ENCODE data around the gene DEPP1. TPM values are rescaled to one million over a fixed set of nuclear protein-coding genes. Genes with fewer than 3 reads are reported as not detected.

DEPP1 gene
- polyA plus RNA-seq, 4 donors, result 7.2 to 30.0 (median 7.9) TPM

- DNase-seq (ENCODE audit: low read depth in 4 of 4, low spot score in 3 of 4), result no peak
Measured at GRCh38 chr10:44968091-44968490, 10.5 kb downstream of the DEPP1 start.

DNA sequence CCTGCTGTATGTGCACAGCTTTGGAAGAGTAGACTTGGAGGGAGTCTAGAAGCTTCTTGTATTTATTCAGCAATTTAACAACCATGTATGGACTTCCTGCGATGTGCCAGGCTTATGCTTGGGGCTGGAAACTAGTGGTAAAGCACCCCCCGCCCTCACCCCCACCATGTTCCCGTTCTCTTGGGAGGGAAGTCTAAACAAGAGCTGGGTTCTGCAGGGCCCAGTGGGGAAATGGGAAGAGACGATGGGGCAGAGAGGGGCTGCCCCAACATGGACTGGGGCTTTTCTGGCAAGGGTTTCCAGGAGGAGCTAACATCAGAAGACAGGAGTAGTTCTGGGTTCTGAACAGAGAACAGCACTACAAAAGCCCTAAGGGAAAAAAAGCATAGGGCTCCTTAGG, 11.0 kb downstream of the DEPP1 start:
- no peak for DNase-seq (ENCODE audit: low read depth in 4 of 4, low spot score in 3 of 4)

- no peak for DNase-seq (ENCODE audit: low read depth in 4 of 4, low spot score in 3 of 4)
Measured at GRCh38 chr10:44966816-44967509, 11.6 kb downstream of the DEPP1 start.

DNA sequence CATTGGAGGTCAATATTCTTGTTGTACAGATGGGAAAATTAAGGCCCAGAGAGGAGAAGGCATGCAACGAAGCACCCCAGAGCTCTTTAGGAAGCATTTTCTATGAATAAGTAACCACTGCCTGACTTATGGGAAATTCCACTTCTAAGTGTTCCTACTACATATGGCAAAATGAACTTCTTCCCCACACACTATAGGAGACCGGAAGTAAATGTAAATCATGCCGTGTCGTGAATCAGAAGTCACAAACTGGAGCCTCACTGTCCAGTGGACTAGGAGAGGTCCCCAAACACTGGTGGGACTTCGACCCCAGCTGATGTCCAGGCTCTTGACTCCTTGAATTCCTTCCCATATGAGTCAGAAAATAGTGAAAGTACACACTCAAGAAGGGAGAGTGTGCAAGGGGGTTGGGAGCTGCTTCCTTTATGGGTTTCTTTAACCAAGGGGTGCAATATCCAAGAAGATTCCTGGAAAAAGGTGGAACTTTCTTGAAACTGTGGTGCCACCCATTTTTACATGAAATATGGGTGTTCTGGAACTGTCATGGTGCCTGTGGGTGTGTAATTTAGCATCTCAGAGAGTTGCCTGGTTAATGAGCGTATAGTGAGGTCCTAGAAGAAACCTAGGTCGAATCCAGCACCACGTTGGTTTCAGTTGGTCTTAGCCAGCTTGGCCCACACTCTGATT, 12.3 kb downstream of the DEPP1 start:
- DNase-seq (ENCODE audit: low read depth in 4 of 4, low spot score in 3 of 4), result no peak

DNA sequence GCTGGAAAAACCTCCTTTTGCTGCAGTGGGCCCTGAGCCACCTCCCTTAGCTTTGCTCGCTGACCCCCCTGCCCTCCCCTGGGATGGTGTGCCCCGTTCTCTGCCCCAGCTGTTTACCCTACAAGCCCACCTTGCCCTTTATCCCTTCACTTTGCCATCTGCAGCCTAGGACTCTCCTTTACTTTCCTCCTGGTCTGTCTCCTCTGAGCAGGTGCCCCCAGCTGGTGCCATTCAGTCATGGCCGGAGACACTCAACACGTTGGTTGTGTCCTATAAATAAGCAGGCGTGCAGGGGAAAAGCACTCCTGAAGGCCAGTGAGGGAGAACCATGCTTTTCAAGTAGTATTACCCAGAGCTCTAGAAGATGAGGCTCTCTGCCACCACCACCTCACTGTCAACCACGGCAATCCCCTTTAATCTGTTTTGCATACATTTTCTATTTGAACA, 12.9 kb downstream of the DEPP1 start:
- no peak for DNase-seq (ENCODE audit: low read depth in 4 of 4, low spot score in 3 of 4)

GRCh38 chr10:44965104-44965503, 13.5 kb downstream of the DEPP1 start:
- DNase-seq (ENCODE audit: low read depth in 4 of 4, low spot score in 3 of 4), result no peak

DNA sequence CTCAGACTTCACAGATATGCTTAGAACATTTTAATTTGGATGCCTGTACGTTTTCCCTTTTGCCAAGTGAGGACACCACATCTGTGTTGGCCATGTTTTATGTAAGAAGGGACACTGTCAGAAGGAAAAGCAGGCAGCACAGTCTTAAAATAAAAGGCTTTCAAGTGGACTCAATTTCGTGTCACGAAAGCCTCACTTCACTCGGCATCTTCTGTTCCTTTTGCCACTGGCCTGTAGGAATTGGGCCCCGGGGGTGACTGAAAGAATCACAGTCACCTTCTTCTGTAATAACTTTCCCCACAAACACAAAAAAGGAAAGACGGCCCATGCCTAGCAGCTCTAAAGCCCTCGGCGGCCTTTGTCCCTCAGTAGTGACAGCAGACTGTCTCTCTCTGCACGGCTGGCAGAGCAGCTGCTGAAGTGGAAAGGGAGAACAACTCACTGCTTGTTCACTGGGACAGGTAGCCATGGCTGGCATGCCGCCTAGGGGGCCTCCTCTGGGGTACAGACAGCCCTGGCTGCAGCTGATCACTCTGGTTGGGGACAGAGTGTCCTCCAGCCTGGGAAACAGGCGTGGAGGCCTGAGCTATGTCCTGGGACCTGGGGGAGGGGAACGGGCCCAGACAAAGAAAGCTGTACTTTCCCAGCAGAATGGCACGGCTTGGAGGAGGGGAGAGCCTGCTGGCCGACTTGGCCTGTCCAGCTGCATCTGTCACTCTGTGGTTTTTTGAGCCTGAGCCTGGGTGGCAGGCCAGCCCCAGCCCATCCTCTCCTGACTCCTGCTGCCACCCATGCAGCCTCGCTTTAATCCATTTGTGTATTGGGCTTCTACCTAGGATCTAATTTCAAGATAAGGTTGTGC, 14.6 kb downstream of the DEPP1 start:
- no peak for DNase-seq (ENCODE audit: low read depth in 4 of 4, low spot score in 3 of 4)

DNA sequence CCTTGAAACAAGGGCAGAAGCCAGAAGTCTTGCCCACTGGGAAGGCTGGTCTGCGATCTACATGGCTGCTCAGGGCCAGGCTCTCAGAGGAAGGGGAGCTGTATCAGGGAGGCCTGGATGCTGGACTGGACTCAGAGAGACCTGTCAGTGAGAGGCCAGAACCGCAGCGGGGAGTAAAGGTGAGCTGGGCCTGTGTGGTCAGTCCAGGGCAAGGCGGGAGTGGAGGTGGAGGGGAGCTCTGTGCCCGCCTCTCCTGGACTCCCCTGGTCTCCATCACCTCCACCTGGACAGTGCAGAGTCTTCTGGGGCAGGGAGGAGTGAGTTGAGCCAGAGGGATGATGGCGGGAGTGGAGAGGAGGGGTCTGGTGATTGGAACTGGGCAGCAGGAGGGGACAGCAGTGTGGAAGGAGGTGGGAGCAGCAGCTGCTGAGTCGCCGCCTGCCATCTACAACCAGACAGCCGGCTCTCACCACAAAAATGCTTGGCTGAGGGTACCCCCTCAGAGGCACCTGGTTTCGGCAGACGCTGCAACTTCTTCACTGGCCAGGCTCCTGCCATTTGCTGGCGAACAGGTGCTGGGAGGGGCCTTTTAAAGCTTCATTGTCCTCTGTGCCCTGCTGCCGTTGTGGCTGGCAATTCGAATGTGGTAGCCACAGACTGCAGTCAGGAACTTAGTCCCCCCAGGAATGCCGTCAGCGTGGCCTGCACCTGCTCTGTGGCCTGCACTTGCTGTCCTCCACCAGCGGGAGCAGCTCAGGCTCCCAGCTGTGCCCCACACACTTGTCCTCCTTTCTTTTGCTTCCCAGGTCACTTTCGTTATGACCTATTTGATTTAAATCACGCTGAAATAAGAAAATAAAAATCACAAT, 15.5 kb downstream of the DEPP1 start:
- no peak for DNase-seq (ENCODE audit: low read depth in 4 of 4, low spot score in 3 of 4)

DNA sequence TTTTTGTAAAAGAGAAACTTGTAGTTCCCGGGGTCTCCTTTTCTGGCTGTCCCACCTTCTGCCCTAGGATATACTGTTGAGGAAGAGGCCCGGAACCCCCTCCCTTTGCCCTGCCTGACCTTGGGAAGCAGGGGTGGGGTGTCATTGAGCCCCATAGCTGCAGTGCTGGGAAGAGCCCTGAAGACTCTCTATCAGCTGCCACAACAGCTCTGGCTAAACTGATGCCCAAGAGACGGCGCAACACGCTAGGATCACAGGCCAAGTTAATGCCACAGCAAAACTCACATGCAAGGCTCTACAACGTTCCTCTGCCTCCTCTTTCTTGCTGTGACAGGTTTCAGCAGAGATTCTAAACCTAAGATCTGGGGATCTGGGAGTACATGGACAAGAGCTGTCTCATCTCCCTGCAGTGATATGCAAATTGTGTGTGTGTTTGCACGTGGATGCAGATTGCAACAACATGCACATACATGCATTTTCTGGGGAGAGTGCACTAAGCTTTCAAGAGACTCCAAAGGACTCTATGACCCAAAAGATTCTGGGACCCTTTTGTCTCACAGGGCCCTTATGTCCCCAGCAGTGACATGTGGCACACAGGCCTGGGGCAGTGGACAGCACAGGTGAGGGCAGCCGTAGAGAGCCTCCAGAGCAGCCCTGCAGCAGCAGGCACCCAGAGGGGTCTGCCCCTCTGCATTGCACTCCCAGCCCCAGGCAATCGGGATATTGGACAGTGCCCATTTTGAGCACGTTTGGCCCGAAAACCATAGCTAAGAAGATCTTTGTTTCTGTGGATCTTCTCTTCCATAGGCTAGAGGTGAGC, 16.5 kb downstream of the DEPP1 start:
- no peak for DNase-seq (ENCODE audit: low read depth in 4 of 4, low spot score in 3 of 4)

DNA sequence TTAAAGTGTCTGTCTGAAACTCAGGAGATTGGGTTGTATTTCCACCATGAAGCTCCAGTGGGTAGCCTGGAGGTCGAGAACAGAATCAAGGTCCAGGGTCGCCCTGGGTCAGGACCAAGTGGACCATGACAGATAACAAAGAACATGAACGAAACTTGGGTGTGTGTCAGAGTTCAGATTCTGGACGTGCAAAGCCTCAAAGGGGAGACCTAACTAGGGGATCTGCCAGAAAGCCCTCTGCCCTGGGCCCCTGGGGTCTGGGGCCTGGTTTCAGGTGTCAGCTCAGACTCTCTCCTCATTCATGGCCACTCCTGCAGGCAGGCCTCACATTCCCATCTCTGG, 17.4 kb downstream of the DEPP1 start:
- DNase-seq (ENCODE audit: low read depth in 4 of 4, low spot score in 3 of 4), result no peak

DNA sequence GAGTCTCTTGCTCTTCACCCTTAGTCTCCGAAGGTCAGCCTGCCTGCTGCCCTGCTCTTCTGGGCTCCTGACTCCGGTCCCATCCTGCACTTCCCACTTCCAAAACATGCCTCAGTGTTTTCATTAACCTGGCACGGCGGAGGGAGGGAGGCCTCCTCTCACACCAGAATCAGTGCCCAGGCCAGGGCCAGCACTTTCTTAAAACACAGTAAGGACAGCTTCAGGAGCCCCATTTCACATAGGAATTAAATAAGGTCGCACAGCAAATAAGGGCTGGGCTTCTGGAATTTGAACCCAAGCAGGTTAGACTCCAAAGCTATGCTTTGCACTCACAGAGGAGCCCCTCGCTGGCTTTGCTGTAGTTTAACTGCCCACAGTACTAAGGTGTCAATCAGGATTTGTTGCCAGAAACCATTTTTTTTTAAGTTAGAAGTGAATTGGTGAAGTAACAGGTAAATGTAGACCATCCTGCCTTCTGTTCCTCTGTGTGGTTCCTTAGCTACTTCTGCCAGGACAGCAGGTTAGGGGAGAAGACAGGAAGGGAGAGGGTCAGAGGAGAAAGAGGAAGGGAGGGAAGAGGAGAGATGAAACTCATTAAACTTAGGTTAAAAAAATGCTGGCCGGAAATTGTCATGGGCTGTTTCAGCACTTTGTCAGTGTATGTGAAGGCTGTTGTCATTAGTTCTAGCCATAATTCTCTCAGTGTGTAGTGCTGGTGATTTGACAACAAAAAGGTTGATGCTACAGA, 18.0 kb downstream of the DEPP1 start:
- DNase-seq (ENCODE audit: low read depth in 4 of 4, low spot score in 3 of 4), result no peak

DNA sequence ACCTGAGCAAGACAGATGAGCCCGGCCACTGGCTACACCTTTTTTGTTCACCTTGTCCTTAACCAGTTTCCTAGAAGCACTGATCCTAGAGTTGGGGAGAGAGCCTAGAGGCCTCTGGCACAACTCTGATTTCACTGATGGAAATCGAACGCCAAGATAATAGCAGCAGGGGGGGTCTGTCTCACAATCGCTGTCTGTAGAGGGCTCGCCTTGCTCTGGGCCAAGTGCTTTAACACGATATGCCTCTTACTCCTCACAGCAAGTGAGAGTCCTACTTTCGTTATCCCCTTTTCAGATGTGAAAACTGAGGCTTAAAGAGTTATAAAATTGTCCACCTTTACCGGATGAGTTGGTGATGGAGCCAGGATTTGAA, 18.5 kb downstream of the DEPP1 start:
- no peak for DNase-seq (ENCODE audit: low read depth in 4 of 4, low spot score in 3 of 4)

DNA sequence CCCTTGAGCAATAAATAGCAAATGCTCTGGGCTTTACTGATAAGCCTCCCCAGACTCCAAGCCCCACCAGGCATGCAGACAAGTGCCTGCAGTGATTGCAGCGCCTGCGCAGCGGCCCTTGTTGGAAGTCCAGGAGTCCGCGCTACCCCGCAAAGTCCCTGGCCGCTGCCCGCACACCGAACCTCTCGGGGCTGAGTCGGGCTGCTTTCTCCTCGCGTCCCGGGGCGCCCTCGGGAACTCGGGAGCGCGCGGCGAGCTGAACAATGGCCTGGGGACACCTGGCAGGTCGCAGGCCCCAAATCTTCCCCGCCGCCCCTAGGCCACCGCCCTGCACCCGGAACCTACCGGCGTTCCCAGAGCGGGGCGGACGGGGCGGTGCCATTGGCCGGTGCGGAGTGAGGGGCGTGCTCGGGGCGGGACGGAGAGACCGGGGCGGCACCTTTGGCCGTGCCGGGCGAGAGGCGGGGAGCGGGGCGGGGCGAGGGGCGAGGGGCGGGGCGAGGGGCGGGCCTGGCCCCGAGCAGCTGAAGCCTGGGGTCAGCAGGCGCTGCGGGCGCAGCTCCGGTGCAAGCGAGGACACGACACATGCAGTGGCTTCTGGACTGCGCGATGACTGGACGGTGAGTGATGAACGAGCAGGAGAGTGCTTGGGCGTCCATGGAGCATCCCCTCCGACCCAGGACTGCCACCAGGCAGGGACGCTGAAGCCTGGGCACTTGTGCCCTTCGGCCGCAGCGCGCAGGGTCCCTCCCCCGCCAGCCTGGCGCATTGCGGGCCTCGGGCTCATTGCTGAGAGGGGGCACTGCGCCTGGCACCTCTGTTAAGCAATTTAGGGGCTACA, 19.1 kb downstream of the DEPP1 start, which contains the start of gene RASSF4:
Gene RASSF4, plus strand, starts transcription at position 556 of the 841 bp plus-strand sequence. CDS start 10,401 bp downstream, outside the sequence.
- DNase-seq (ENCODE audit: low read depth in 4 of 4, low spot score in 3 of 4), result no peak

GRCh38 chr10:44958898-44959246, 19.7 kb downstream of the DEPP1 start:
- DNase-seq (ENCODE audit: low read depth in 4 of 4, low spot score in 3 of 4), result no peak

DNA sequence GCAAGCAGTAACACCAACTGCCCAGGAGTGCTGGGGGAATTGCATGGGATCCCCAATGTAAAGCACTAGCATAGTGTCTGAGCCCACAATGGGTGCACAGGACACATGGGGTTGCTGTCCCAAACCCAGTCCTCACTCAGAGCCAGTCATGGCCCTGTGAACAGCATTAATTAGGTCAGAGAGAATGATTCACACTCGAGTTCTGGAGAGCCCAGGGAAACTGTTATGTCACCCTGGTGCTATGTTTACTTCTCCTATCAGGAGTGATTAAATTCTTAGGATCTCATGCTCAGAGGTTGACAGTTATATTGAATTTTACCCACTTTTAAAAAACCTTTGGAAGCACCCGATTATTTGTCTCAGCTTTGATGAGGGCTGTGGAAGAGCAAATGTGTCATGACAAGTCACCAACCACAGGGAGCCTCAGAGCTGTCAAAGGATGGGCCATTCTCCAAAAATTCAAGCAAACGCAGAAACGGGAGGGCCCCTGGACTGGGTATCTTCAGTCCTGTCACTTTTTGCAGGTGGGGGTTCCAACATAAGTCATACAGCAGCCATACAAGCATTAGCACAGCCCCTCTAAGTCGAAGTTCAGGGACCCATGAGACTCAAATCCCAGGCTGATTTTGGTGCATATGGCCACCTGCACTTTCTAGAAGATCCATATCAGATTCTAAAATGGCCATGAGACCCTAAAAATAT, 20.3 kb downstream of the DEPP1 start:
- DNase-seq (ENCODE audit: low read depth in 4 of 4, low spot score in 3 of 4), result no peak

- no peak for DNase-seq (ENCODE audit: low read depth in 4 of 4, low spot score in 3 of 4)
Measured at GRCh38 chr10:44956717-44957706, 21.6 kb downstream of the DEPP1 start.

Data from left renal pelvis (tissue), 4 donors.